B cell (primary cell): ENCODE results near the gene MUL1. TPM values are rescaled to one million over a fixed set of nuclear protein-coding genes. Genes with fewer than 3 reads are reported as not detected.

Experiments used
- ATAC-seq: fragments of 200-7000 bp; cut with Tn5 transposase; one replicate; pipeline ENCODE4 v1.10.0; 2021; ENCODE audit warnings: low read depth, mild to moderate bottlenecking, moderate number of reproducible peaks, moderate library complexity
- CTCF ChIA-PET: fragments of 350-600 bp; sonication (Branson Sonifier 250); formaldehyde crosslinking; loops from one replicate; lab custom pipeline; 2021; ENCODE audit warnings: antibody characterized with exemption, inconsistent platforms; lab: Charles Lee
- POLR2A ChIA-PET: fragments of 350-600 bp; sonication (Branson Sonifier 250); formaldehyde crosslinking; loops from one replicate; lab custom pipeline; 2021; ENCODE audit warnings: antibody characterized with exemption; lab: Charles Lee
- DNase-seq: peaks from one replicate; pipeline ENCODE4 v3.0.0; 2013
- H2AFZ ChIP-seq: 2 replicates; pipeline ENCODE4 v1.6.1; 2012; ENCODE audit warnings: mild to moderate bottlenecking, low read depth, low read length; ENCODE audit not compliant: insufficient read depth, poor library complexity, severe bottlenecking
- H3K27ac ChIP-seq, 2 donors: 1 replicate in 1 of 2; 2 replicates in 1 of 2; pipeline ENCODE4 v1.5.1; 2012 to 2013; ENCODE audit warnings: low read length in 2 of 2, mild to moderate bottlenecking in 2 of 2, moderate library complexity in 1 of 2
- H3K27me3 ChIP-seq, 4 experiments: fragments of 200-600 bp in 1 of 4; sonication (generic) in 1 of 4; replicated peaks in 1 of 4; 1 replicate in 2 of 4; 2 replicates in 2 of 4; pipeline versions ENCODE4 v1.6.1 to v1.7.0; 2013 to 2016; ENCODE audit warnings: low read length in 3 of 4, mild to moderate bottlenecking in 2 of 4, mixed read lengths in 1 of 4, moderate library complexity in 1 of 4; ENCODE audit not compliant: insufficient read depth in 4 of 4, control insufficient read depth in 3 of 4; ENCODE audit errors: control extremely low read depth in 1 of 4
- H3K36me3 ChIP-seq, 2 experiments: replicated peaks in 1 of 2; 1 replicate in 1 of 2; 2 replicates in 1 of 2; pipeline versions ENCODE4 v1.6.1 to v1.7.1; 2013; ENCODE audit warnings: low read length in 1 of 2; ENCODE audit not compliant: insufficient read depth in 2 of 2, control insufficient read depth in 1 of 2; ENCODE audit errors: control extremely low read depth in 1 of 2, extremely low read depth in 1 of 2
- H3K4me1 ChIP-seq, 2 donors: fragments of 200-600 bp in 1 of 2; sonication (generic) in 1 of 2; 1 replicate in 1 of 2; 2 replicates in 1 of 2; pipeline versions ENCODE4 v1.5.1 to v1.6.1; 2013 to 2017; ENCODE audit warnings: low read length in 2 of 2; ENCODE audit not compliant: control insufficient read depth in 2 of 2, insufficient read depth in 2 of 2
- H3K4me2 ChIP-seq: replicated peaks from 2 replicates; pipeline ENCODE3; 2012; ENCODE audit warnings: mild to moderate bottlenecking, low read depth, low read length; ENCODE audit not compliant: poor library complexity, severe bottlenecking
- H3K4me3 ChIP-seq, 5 experiments: fragments of 200-600 bp in 1 of 5; sonication (generic) in 1 of 5; 1 replicate in 3 of 5; 2 replicates in 2 of 5; pipeline versions ENCODE4 v1.5.1 to v1.7.0; 2011 to 2016; ENCODE audit warnings: low read length in 4 of 5, mild to moderate bottlenecking in 4 of 5, low read depth in 2 of 5, control low read depth in 1 of 5, moderate library complexity in 1 of 5; ENCODE audit not compliant: insufficient read depth in 1 of 5; ENCODE audit errors: control extremely low read depth in 1 of 5, extremely low read depth in 1 of 5
- H3K79me2 ChIP-seq: fragments of 200-600 bp; sonication (generic); one replicate; pipeline ENCODE4 v1.6.0; 2016; ENCODE audit warnings: low read length; ENCODE audit not compliant: control insufficient read depth, insufficient read depth
- H3K9ac ChIP-seq: fragments of 200-600 bp; sonication (generic); 2 replicates; pipeline ENCODE4 v1.6.1; 2017; ENCODE audit warnings: mild to moderate bottlenecking, low read length, moderate library complexity
- H3K9me3 ChIP-seq, 3 donors: one replicate each; pipeline versions ENCODE4 v1.6.1 to v1.7.1; 2013; ENCODE audit warnings: low read length in 2 of 3; ENCODE audit not compliant: control insufficient read depth in 2 of 3, insufficient read depth in 1 of 3; ENCODE audit errors: control extremely low read depth in 1 of 3
- H4K20me1 ChIP-seq: 2 replicates; pipeline ENCODE4 v1.6.0; 2012; ENCODE audit warnings: mild to moderate bottlenecking, low read length; ENCODE audit not compliant: insufficient read depth, control insufficient read depth, poor library complexity, severe bottlenecking
- H3K27ac Mint-ChIP-seq: one replicate; pipeline ENCODE4 v1.8.0; 2021; ENCODE audit warnings: mixed read lengths
- H3K27me3 Mint-ChIP-seq: one replicate; pipeline ENCODE4 v1.8.0; 2021; ENCODE audit warnings: mixed read lengths
- H3K4me1 Mint-ChIP-seq: one replicate; pipeline ENCODE4 v1.8.0; 2021; ENCODE audit warnings: mixed read lengths
- H3K4me3 Mint-ChIP-seq: one replicate; pipeline ENCODE4 v1.8.0; 2021; ENCODE audit warnings: mixed read lengths
- H3K9me3 Mint-ChIP-seq: one replicate; pipeline ENCODE4 v1.8.0; 2022; ENCODE audit warnings: mixed read lengths; ENCODE audit not compliant: insufficient read depth
- CTCF ChIP-seq: fragments of 200-600 bp; IDR thresholded peaks from one replicate; pipeline ENCODE4 v1.8.0; 2022; ENCODE audit warnings: antibody characterized with exemption, mild to moderate bottlenecking
- EZH2 ChIP-seq: IDR thresholded peaks from 2 replicates; pipeline ENCODE4 v1.6.1; 2012; ENCODE audit warnings: borderline replicate concordance, low read depth, mild to moderate bottlenecking, moderate library complexity, low read length; ENCODE audit not compliant: insufficient read depth, poor library complexity, severe bottlenecking
- WGBS: methylation state at CpG from one replicate; pipeline ENCODE4 v1.1.5; 2013; ENCODE audit warnings: missing lambda C conversion rate; ENCODE audit not compliant: insufficient coverage; 5-methylcytosine and 5-hydroxymethylcytosine counted together
- intact Hi-C: fragments of 100-400 bp; cut with micrococcal nuclease; formaldehyde crosslinking; loops from one replicate; pipeline ENCODE4 v1.10.0; 2022
- polyA plus RNA-seq: library from polyadenylated mRNA; depleted of rRNA; stranded (reverse); fragments of >200 nt; gene quantifications from 2 replicates; pipeline ENCODE4 v1.2.3, GENCODE V29; 2012
- total RNA-seq, 2 donors: library from RNA; stranded (reverse); fragments of 120-200 nt in 1 of 2; gene quantifications; 1 replicate in 1 of 2; 2 replicates in 1 of 2; pipeline versions ENCODE4 v1.2.3 to v1.2.4, GENCODE V29; 2013 to 2022

MUL1 gene
- total and polyA plus RNA-seq, 2 donors (not counting 1 experiment from before 2014, with no cell fraction given): 11.4 to 23.9 TPM

- H4K20me1 ChIP-seq: no peaks in the 10 kb centered on the region
- no peaks in the 10 kb centered on the region for H3K9me3 ChIP-seq
- peaks cover 39% of the 10 kb centered on the region for H3K27me3 Mint-ChIP-seq
- H3K27ac ChIP-seq: no peak overlapping the region
- ATAC-seq (no peak), DNase-seq (no peak)
- H3K4me2 ChIP-seq: no peak overlapping the region
- CTCF ChIA-PET: no interaction called here
- TF ChIP-seq CTCF: no peak
- TF ChIP-seq EZH2: no peak
- WGBS: 100% methylated on average over 1 of the region's 1 CpG
- no peak overlapping the region for H2AFZ ChIP-seq
- POLR2A ChIA-PET: no interaction called here
- intact Hi-C loops: no loop called here
- H3K4me1 Mint-ChIP-seq: no peaks in the 10 kb centered on the region
- no peaks in the 10 kb centered on the region for H3K9me3 Mint-ChIP-seq
- H3K79me2 ChIP-seq: no peaks in the 10 kb centered on the region
- H3K27ac Mint-ChIP-seq: no peak overlapping the region
- no peaks in the 10 kb centered on the region for H3K36me3 ChIP-seq
- H3K27me3 ChIP-seq: peaks cover 0 to 8% (median 1%) of the 10 kb centered on the region in 4 experiments
- no peak overlapping the region for H3K4me3 Mint-ChIP-seq
- no peak overlapping the region for H3K9ac ChIP-seq
- H3K4me1 ChIP-seq: no peaks in the 10 kb centered on the region
- H3K4me3 ChIP-seq: no peak overlapping the region
Measured at GRCh38 chr1:20540281-20540680, 32.3 kb upstream of the MUL1 start.

- no peak overlapping the region for H3K27ac Mint-ChIP-seq
- H3K27me3 ChIP-seq: peaks cover 0 to 9% (median 3%) of the 10 kb centered on the region in 4 experiments
- 75% methylated on average over 2 of the region's 3 CpGs for WGBS
- no peaks in the 10 kb centered on the region for H3K4me1 ChIP-seq
- no peaks in the 10 kb centered on the region for H4K20me1 ChIP-seq
- no peaks in the 10 kb centered on the region for H3K9me3 ChIP-seq
- no peak for ATAC-seq
- intact Hi-C loops: no loop called here
- no peak overlapping the region for H2AFZ ChIP-seq
- no peak overlapping the region for H3K4me3 Mint-ChIP-seq
- H3K27me3 Mint-ChIP-seq: peaks cover 43% of the 10 kb centered on the region
- no peak for DNase-seq
- no peak overlapping the region for H3K4me2 ChIP-seq
- no peaks in the 10 kb centered on the region for H3K36me3 ChIP-seq
- H3K4me3 ChIP-seq: no peak overlapping the region
- ChIA-PET POLR2A (no interaction called here), CTCF (interaction anchor here (0.7 kb wide), 1 partner anchor 326 kb away, joined by 5 read pairs; no protein-coding TSS in a partner anchor)
- TF ChIP-seq EZH2 (no peak), CTCF (no peak)
- no peaks in the 10 kb centered on the region for H3K79me2 ChIP-seq
- no peak overlapping the region for H3K27ac ChIP-seq
- H3K9me3 Mint-ChIP-seq: no peaks in the 10 kb centered on the region
- H3K9ac ChIP-seq: no peak overlapping the region
- H3K4me1 Mint-ChIP-seq: no peaks in the 10 kb centered on the region
Measured at GRCh38 chr1:20538760-20539551, 31.0 kb upstream of the MUL1 start.
